SU-DHL-6 (cell line): ENCODE measurements around the gene GDPD2.

Experiments used
- H2AFZ ChIP-seq: fragments of 200-600 bp; sonication (generic); 2 replicates; pipeline ENCODE4 v1.6.1; 2014; ENCODE audit warnings: low read depth, mild to moderate bottlenecking, moderate library complexity, mixed read lengths, antibody characterized with exemption, low read length; ENCODE audit not compliant: severe bottlenecking
- H3F3A ChIP-seq: fragments of 200-600 bp; shearing (Covaris generic); 2 replicates; pipeline ENCODE4 v1.6.0; 2016; ENCODE audit warnings: antibody characterized with exemption, mild to moderate bottlenecking; ENCODE audit not compliant: insufficient read depth
- H3K27ac ChIP-seq: fragments of 200-600 bp; sonication (generic); 2 replicates; pipeline ENCODE4 v1.5.1; 2016; ENCODE audit warnings: low read depth, mild to moderate bottlenecking, low read length, moderate library complexity, mixed read lengths
- H3K27me3 ChIP-seq: fragments of 200-600 bp; sonication (generic), shearing (Covaris generic); 2 replicates; pipeline ENCODE4 v1.6.0; 2014; ENCODE audit warnings: mild to moderate bottlenecking, low read length
- H3K36me3 ChIP-seq: fragments of 200-600 bp; sonication (generic); 2 replicates; pipeline ENCODE4 v1.6.1; 2014; ENCODE audit warnings: mild to moderate bottlenecking, low read length, mixed read lengths
- H3K4me2 ChIP-seq: fragments of 300-600, 200-600 bp; shearing (Covaris generic), sonication (generic); 2 replicates; pipeline ENCODE4 v1.6.0; 2014; ENCODE audit warnings: low read length, low read depth, mild to moderate bottlenecking; ENCODE audit not compliant: poor library complexity, severe bottlenecking
- H3K4me3 ChIP-seq: fragments of 200-600 bp; sonication (generic); 2 replicates; pipeline ENCODE4 v1.5.1; 2014; ENCODE audit warnings: antibody characterized with exemption, low read length, mild to moderate bottlenecking, mixed read lengths; ENCODE audit not compliant: insufficient read depth, poor library complexity, severe bottlenecking
- H3K79me2 ChIP-seq: fragments of 200-600 bp; sonication (generic); 2 replicates; pipeline ENCODE4 v1.6.1; 2014; ENCODE audit warnings: mild to moderate bottlenecking, low read length, moderate library complexity; ENCODE audit not compliant: insufficient read depth
- H3K9ac ChIP-seq: fragments of 200-600 bp; sonication (generic); 2 replicates; pipeline ENCODE4 v1.7.0; 2014; ENCODE audit warnings: mild to moderate bottlenecking, low read length
- H3K9me2 ChIP-seq: fragments of 200-600 bp; sonication (generic); replicated peaks from 2 replicates; pipeline ENCODE4 v1.6.1; 2014; ENCODE audit warnings: low read length; ENCODE audit not compliant: insufficient read depth
- H3K9me3 ChIP-seq: fragments of 200-600 bp; sonication (generic); 2 replicates; pipeline ENCODE4 v1.6.1; 2014; ENCODE audit warnings: low read length, mixed read lengths; ENCODE audit not compliant: insufficient read depth
- H4K20me1 ChIP-seq: fragments of 200-600 bp; sonication (generic); 2 replicates; pipeline ENCODE4 v1.6.1; 2014; ENCODE audit warnings: low read depth, mild to moderate bottlenecking, antibody characterized with exemption, low read length, moderate library complexity, mixed read lengths
- CTCF ChIP-seq: fragments of 200-600 bp; sonication (generic); IDR thresholded peaks from one replicate; pipeline ENCODE4 v1.5.1; 2017; ENCODE audit warnings: antibody characterized with exemption, mild to moderate bottlenecking, low read length, moderate library complexity; ENCODE audit not compliant: insufficient read depth, poor library complexity, severe bottlenecking
- EZH2phosphoT487 ChIP-seq: fragments of 200-600 bp; sonication (generic), shearing (Covaris generic); conservative IDR thresholded peaks from 2 replicates; pipeline ENCODE4 v1.6.1; 2018; ENCODE audit warnings: mild to moderate bottlenecking, antibody characterized with exemption, low read length, moderate library complexity, mixed read lengths

The GDPD2 gene

GRCh38 chrX:70479247-70479921 lies 56.3 kb downstream of the GDPD2 start:
- no peaks in the 10 kb centered on the region for H4K20me1 ChIP-seq
- H3K27me3 ChIP-seq, result no peaks in the 10 kb centered on the region
- no peak overlapping the region for H3K4me3 ChIP-seq
- no peak overlapping the region for H3K9ac ChIP-seq
- H3F3A ChIP-seq, result no peaks in the 10 kb centered on the region
- H3K79me2 ChIP-seq, result no peaks in the 10 kb centered on the region
- no peak overlapping the region for H2AFZ ChIP-seq
- H3K9me3 ChIP-seq, result no peaks in the 10 kb centered on the region
- TF ChIP-seq EZH2phosphoT487 (no peak), CTCF (no peak)
- H3K36me3 ChIP-seq, result no peaks in the 10 kb centered on the region
- H3K9me2 ChIP-seq, result no peaks in the 10 kb centered on the region
- H3K4me2 ChIP-seq, result no peak overlapping the region
- no peak overlapping the region for H3K27ac ChIP-seq

GRCh38 chrX:70479922-70480659 lies 57.0 kb downstream of the GDPD2 start:
- Histone ChIP-seq H3K27me3 (no peaks in the 10 kb centered on the region), H3K36me3 (no peaks in the 10 kb centered on the region), H3K4me3 (no peak overlapping the region), H3K9ac (no peak overlapping the region), H4K20me1 (no peaks in the 10 kb centered on the region), H3K79me2 (no peaks in the 10 kb centered on the region), H3K9me3 (no peaks in the 10 kb centered on the region), H3K27ac (no peak overlapping the region), H3K9me2 (no peaks in the 10 kb centered on the region), H2AFZ (no peak overlapping the region), H3F3A (no peaks in the 10 kb centered on the region), H3K4me2 (no peak overlapping the region)
- no peak for TF ChIP-seq CTCF
- no peak for TF ChIP-seq EZH2phosphoT487

GRCh38 chrX:70480660-70481018 lies 57.5 kb downstream of the GDPD2 start:
- Histone ChIP-seq H4K20me1 (no peaks in the 10 kb centered on the region), H3F3A (no peaks in the 10 kb centered on the region), H3K9me3 (no peaks in the 10 kb centered on the region), H3K4me3 (no peak overlapping the region), H3K36me3 (no peaks in the 10 kb centered on the region), H3K27me3 (no peaks in the 10 kb centered on the region), H2AFZ (no peak overlapping the region), H3K27ac (no peak overlapping the region), H3K9ac (no peak overlapping the region), H3K4me2 (no peak overlapping the region), H3K9me2 (no peaks in the 10 kb centered on the region), H3K79me2 (no peaks in the 10 kb centered on the region)
- TF ChIP-seq EZH2phosphoT487, result no peak
- TF ChIP-seq CTCF, result no peak
